HG03432 (cell line): Measurements from ENCODE around the gene HYLS1.

ENCODE experiments used
- ATAC-seq: cut with Tn5 transposase; IDR thresholded peaks from one replicate; pipeline ENCODE4 v1.9.1; 2021; ENCODE audit warnings: mild to moderate bottlenecking, moderate library complexity; ENCODE audit not compliant: unreplicated experiment

The HYLS1 gene

GRCh38 chr11:125948278-125949051, 61.0 kb downstream of the HYLS1 start:
- ATAC-seq = no peak

- ATAC-seq = no peak
These were observed 62.1 kb downstream of the HYLS1 start for GRCh38 chr11:125949271-125950177.

GRCh38 chr11:125950178-125950490, 62.7 kb downstream of the HYLS1 start:
- no peak for ATAC-seq
